GM19438 (cell line): ENCODE results near the gene CFAP47.
"Not testable (repeated sequence)": the region's sequence is repeated elsewhere in the genome, so short reads cannot be mapped to it uniquely, and the experiment has no call there.

Experiments used
- ATAC-seq: cut with Tn5 transposase; IDR thresholded peaks from one replicate; pipeline ENCODE4 v1.9.1; 2021; ENCODE audit warnings: low read depth; ENCODE audit not compliant: unreplicated experiment

Gene CFAP47, protein sequence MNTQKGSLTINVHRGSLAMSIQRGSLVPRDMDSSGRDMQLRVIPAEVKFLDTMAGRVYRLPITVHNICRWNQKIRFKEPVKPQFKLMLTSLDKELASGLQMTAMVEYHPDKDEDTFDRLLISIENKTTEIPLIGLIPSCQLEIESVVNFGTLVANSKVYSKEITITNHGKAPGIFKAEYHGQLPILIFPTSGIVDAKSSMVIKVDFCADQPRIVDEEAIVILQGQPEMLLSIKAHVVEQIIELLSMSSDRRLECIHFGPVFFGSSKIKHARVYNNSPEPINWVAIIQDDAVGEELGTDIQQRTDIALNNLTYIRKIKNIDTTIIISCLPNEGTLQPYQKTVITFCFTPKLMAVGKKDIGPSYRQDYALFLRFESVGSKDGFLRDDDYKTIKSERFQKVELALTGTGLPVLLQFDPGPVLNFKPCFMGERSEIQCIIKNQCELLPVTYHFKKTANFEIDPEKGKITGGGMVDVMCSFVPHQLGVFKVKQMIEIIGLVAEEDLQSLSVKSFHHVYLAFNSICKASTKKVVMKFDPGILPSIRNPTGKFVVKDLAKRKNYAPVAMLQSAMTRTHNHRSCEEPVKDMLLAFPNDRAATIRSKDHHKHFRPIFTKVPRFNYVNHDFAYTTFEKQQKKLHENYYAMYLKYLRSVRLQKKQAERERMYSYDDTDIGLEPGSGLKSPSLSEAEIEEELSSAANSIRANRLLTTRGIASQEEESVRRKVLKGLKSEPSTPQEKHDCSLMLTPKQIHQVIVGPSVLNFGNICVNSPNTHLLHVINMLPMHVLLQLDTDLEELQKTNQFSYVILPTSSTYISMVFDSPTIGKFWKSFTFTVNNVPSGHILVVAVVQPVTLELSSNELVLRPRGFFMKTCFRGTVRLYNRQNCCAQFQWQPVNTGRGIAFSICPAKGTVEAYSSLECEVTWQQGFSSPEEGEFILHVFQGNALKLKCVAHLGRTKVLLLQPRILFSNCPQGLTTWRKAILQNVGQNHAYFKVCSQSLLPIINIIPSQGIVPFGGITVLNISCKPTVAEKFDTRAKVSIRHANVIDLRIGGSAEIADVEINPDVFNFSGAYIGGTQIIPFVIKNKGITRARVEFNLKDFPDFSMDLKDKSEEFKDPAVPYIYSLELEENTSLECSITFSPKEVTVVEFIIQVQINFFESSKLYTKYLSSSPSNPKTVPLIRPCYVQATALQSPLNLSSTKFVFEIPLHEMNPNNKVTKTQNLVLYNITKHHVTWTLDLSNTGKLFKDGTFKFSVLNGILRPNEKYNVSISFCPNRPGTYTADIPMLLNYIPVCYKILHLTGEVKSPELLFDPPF (N-terminal part only)

DNA sequence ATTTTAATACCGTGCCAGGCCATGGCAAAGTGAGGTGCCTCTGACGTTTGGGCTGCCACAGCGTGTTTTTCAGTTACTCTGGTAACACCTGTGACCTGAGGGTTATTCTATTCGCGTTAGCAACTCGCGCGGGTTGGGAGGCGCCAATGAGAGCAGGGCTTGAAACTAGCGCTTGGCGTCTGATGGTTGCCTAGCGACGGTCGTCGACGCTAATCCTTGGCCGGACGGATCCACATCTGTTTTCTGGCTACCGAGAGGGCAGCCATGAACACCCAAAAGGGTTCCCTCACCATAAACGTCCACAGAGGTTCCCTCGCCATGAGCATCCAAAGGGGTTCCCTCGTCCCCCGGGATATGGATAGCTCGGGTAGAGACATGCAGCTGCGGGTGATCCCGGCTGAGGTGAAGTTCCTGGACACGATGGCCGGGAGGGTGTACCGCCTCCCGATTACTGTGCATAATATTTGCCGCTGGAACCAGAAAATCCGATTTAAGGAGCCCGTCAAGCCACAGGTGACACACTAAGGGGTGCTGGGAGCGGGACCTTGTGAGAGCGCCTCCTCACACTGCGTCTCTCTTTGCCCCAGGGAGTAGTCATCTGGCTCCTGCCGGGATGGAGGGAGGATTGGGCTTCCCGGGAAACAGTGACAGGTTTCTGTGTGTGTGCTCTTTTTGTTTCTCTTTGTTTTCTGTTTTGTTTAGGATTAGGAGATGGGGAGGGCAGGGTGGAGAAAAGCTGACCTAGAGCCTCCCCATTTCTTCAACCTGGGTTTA, at the start of gene CFAP47:
Gene CFAP47, plus strand, starts transcription at position 199 of the 774 bp plus-strand sequence. Its CDS starts 66 bp downstream, at position 265.
- ATAC-seq: no peak

DNA sequence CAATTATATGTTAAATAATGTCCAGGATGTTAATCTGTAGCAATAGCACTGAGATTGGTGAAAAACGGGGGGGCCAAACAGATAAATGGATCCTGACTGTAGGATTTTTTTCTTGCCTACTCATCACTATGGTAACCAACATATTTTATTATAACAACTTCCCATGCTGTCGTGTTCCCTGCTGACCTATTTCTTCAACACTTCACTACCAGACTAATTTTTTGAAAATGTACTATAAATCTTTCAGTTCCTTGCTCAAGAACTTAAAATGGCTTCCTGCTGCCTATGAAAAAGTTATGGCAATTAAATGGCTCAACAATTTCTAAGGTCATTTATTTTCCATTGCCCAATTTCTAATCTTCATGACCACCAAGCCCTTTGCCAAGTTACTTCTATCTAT, 38.9 kb upstream of the CFAP47 start:
- ATAC-seq: no peak

DNA sequence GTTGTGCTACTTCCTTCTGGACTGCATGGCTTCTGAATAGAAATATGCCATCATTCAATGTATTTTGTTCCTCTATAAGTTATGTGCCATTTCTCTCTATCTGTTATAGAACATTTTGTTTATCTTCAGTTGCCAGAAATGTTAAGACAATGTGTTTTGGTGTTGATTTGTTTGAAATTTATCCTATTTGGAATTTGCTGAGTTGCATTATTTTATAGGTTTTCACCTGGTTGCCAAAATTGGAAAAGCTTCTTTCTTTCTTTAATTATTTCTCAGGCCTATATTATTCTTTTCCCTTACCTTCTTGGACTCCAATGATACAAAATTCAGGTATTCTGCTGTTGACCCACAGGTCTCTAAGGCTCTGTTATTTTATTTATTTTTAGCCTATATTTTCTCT, 33.4 kb upstream of the CFAP47 start:
- no peak for ATAC-seq

DNA sequence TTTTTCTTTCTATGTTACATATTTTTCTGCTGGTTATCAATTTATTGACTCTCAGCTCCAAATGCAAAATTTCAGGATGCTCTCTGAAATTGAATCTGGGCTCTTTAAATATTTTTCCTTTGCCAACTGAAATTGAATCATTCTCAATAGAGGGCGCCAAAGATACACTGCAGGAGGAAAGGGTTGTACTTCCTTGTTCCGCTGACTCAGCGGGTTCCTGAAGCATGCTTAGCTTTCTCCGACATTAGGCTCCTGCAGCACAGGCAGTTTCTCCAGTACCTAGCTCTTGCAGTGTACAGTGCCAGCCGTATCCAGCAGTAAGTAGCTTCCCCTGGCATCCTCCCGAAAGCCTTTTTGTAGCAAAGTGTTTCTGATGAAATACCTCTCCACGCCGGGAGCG, 28.8 kb upstream of the CFAP47 start:
- ATAC-seq: no peak

DNA sequence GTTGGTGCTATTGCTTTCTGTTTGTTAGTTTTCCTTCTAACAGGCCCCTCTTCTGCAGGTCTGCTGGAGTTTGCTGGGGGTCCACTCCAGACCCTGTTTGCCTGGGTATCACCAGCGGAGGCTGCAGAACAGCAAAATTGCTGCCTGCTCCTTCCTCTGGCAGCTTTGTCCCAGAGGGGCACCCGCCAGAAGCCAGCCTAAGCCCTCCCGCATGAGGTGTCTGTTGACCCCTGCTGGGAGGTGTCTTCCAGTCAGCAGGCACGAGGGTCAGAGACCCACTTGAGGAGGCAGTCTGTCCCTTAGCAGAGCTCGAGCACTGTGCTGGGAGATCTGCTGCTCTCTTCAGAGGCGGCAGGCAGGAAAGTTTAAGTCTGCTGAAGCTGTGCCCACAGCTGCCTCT, 67.3 kb downstream of the CFAP47 start:
- not testable (repeated sequence) for ATAC-seq

DNA sequence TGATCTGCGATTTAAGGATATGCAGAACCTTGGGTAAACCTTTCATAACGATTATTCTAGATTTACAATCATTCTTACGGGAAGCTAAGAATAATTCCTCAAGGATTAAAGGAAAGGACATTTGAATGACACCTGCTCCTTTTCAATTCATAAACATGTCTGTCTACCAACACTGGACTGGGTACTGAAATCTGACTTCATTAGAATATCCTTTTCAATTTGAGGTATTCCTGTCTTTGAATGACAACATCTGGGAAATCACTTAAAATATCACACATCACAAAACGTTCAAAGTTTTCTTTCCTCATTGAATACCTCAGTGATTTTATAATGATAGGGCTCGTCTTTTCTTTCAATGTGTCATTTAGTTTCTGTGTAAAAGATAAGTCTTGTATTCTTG, 87.7 kb downstream of the CFAP47 start:
- no peak for ATAC-seq

DNA sequence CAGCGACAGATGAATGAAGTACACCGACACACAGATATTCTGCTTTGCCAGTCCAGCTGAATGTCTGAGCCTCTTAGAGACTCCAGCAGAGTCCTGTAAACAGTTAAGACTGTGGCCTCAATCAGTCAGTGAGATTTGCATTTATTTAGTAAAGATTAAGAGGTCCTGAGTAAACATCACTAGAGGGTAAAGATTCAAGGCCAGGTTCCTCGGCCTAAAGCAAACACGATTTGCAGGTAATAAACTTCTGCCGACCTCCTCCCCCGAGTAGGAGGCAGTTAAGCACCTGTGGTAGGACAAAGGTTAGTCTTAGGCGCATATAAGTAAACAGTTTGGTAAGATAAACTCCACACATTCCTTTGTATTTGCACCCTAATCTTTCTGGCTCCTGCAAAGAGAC, 99.6 kb downstream of the CFAP47 start:
- no peak for ATAC-seq

DNA sequence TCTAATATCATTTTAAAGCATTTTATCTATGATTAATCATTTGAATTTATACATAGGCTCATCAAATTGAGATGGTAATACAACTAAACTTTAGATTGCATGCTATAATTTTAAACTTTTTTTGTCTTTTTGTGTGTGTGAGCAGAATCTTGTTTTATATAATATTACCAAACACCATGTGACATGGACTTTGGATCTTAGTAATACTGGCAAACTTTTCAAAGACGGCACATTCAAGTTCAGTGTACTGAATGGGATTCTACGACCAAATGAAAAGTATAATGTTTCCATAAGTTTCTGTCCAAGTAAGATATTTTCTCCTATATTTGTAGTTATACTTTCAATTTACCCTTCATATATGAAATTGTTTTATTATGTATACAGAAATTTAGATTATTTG, 116.0 kb downstream of the CFAP47 start:
- no peak for ATAC-seq

DNA sequence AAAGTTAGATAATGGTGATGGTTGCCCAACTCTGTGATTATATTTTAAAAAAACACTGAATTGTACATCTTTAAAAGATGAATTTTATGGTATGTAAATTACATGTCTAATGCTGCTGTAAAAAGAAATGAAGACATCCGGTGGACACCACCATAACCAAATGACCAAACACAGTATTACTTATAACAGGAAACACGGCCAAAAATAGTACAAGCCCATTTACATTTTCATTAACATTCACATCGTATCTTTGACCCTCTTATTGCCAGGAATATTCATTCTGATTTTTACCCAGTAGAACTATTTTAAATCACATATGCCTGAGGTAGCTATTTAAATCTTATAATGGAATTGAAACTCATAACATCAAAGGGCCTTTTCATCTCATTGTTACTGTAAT, 143.2 kb downstream of the CFAP47 start:
- ATAC-seq: no peak

DNA sequence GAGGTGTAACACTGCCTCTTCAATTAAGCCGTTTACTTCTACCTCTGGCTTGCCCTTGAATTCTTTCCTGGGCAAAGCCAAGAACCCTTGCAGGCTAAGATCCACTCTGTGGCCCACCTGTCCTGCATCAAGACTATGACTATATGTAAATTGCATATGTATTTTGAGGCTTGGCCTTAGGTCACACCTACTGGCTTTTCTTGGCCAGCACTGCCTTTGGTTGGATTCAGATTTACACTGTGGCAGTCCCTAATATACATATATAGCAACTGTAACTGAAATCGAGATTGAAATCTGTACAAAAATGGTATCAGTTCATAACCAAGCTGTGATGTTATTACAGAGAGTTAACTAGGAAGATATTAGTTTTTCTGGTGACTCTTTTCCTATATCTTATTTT, 151.5 kb downstream of the CFAP47 start:
- no peak for ATAC-seq

DNA sequence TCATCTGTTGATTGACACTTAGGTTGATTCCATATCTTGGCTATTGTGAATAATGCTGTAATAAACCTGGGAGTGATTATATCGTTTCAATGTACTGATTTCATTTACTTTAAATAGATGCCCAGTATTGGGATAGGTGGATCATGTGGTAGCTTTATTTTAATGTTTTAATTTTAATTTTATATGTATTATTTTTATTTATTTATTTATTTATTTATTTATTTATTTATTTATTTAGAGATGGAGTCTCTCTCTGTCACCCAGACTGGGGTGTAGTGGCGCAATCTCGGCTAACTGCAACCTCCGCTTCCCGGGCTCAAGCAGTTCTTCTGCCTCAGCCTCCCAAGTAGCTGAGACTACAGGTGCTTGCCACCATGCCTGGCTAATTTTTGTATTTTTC, 155.5 kb downstream of the CFAP47 start:
- not testable (repeated sequence) for ATAC-seq

DNA sequence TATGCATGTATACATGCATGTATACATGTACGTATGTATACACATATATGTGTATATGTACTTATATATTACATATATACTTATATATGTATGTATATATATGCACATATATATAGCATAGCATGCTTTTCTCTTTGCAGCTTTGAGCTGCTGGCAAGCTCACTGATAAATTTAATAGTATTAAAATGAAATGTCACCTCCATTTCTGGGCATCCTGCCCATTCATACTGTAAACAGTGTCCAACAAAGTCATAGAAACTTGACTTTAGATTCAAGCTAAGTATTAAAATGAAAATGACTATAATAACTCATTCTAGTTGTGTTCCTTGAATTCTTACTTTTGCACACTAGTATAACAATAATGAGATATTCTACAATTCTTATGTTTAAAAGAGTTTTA, 163.7 kb downstream of the CFAP47 start:
- no peak for ATAC-seq

DNA sequence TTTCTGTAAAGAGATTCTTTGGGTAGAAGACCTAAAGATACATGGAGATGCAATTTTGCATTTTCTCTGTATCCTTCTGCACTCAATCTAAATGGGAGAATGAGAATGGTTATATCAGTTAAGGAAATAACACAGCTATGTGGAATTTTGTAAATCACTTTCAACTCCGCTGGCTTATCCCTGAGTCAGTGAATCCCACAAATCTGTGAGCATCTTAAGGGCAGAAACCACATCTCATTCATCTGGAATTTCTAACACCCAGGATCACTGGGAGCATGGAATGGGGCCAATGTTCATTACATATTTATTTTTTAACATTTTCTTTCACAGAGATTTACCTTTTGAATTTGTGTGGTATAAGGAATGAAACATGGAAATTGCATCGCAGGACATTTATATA, 167.8 kb downstream of the CFAP47 start:
- ATAC-seq: no peak

DNA sequence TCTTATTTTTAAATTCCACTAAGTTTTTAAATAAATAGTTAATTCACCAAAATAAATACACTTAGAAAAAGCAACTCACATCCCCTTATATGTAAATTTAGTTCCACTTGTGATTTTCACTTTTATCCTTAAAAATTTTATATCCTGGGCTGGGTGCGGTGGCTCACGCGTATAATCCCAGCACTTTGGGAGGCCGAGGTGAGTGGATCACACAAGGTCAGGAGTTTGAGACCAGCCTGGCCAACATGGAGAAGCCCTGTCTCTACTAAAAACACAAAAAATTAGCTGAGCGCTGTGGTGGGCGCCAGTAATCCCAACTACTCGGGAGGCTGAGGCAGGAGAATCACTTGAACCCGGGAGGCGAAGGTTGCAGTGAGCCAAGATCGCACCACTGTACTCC, 169.4 kb downstream of the CFAP47 start:
- ATAC-seq: not testable (repeated sequence)

DNA sequence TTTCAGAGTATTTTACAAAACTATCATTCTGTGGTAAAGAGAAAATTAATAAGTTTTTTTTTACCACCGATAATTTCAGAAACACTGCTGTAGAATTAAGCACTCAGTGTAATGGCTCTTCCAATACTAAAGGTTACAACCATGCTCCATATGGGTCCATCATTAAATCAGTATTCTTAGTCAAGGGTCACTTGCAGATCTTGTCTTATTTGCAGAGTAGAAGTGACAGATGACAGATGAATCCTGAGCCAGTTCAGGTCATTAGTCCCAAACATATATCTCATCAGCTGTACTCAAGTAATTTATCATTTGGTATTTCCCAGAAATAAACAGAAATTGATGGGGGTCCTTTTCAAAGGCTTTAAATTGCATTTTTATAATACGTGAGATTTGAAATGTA, 182.9 kb downstream of the CFAP47 start:
- no peak for ATAC-seq

DNA sequence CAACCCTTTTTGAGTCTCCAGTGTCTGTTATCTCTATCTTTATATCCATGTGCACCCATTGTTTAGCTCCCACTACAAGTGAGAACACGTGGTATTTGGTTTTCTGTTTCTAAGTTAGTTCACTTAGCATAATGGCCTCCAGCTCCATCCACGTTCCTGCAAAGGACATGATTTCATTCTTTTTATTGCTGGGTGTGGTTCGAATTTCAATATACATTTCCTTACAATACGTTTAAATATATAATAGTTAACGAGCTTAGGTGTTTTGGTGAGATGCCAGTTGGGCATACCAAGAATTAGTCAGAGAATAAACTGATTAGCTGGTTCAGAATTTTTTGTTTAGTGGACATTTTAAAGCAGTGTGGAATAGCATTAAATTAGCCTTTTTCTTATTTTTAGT, 196.7 kb downstream of the CFAP47 start:
- ATAC-seq: no peak

DNA sequence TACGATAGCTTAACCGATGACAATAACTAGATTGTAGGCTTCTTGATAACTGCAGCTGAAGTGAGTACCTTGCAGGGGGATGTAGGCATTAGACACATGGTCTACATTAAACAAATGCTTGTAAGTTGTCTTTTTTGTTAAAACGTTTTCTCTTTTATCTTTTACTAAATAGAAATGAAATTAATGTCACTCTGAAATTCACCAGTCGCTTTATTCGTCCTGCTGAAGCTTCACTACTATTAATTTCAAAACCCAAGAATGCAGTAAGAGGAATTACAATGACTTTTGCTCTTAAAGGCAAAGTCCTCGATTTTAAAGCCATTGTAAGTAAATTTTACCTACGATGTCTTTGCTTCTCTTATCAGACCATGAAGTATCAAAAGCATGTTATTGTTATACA, 239.7 kb downstream of the CFAP47 start:
- no peak for ATAC-seq

DNA sequence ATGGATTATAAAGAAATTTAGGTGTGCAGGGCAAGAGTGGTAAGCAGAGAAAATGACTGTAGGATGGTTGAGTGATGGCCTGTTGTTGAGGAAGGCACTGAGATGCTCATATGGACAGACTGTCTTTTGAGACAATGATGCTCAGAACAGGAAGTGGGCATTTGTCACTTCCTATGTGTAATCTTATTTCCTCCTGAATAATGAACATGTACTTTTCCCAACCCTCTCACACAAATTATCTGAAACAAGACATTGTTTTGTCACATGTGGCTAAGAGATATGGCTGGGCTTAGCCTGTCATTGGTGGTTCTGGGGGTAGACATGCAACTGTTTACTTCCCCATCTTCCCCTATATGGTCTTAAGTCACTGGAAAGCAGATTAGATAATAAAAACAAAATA, 240.5 kb downstream of the CFAP47 start:
- no peak for ATAC-seq

DNA sequence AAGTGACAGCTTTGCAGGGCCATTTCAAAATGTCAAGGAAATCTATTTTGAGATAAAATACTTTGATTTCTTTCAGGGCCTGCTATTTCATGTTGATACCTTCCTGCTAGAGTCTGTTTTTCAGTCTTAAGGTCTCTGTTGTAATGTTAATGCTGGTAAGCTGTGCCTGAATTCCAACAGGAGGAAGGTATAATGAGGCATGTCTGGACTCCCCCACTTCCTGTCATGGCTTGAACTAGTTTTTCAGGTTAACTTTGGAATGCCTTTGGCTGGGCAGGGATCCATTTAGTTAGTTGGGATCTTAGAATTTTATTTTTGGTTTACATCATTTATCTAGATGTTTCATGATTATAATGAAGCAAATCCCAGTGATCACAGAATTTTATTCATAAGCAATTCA, 279.0 kb downstream of the CFAP47 start:
- no peak for ATAC-seq

DNA sequence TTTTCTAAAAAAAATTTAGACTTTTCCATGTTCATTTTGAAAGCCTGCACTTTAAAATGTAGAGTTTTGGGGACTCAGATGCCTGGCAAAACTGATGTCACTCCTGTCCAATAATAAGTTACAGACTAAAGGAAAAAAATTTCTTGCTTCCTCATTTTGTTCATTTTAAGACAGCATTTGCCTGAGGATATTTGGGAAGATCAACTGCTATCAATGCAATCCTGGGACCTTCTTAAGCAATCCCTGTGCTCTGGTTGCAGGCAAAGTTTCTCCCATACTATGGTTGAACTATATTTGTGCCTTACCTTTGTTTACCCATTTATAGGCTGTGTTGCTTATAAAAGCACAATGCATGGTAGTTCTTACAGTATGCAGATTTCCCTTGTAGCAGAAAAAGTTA, 280.4 kb downstream of the CFAP47 start:
- ATAC-seq: no peak
